PFSK-1 (cell line): ENCODE data around the gene APCDD1.

Experiments
- FOXP2 ChIP-seq: optimal IDR thresholded peaks from 2 replicates; pipeline ENCODE3; 2011; ENCODE audit warnings: borderline replicate concordance, control low read depth, inconsistent platforms; ENCODE audit not compliant: insufficient read depth; ENCODE audit errors: extremely low read length, extremely low read depth
- POLR2AphosphoS5 ChIP-seq: IDR thresholded peaks from 2 replicates; pipeline ENCODE4 v1.6.1; 2012; ENCODE audit warnings: low read depth, mild to moderate bottlenecking, control low read depth, low read length, moderate library complexity

GRCh38 chr18:10457128-10457527 is 2.7 kb downstream of the APCDD1 start:
- TF ChIP-seq FOXP2 (no peak), POLR2AphosphoS5 (no peak)
